ENCODE data around the gene CRIP2.

The CRIP2 gene

GRCh38 chr14:105494606-105494929 is 19.9 kb downstream of the CRIP2 start:
- Histone ChIP-seq H3K27ac (no peak overlapping the region), H3K4me1 (peaks cover 0 to 34% (median 14%) of the 10 kb centered on the region in 4 donors), H3K4me3 (no peak overlapping the region), H3K27me3 (no peaks in the 10 kb centered on the region), H3K36me3 (peaks cover 9 to 32% (median 10%) of the 10 kb centered on the region in 3 donors), H3K9me3 (no peaks in the 10 kb centered on the region)
- TF ChIP-seq CTCF (IDR thresholded peaks at IDR 0.05): no peak
- intact Hi-C loops (cut with DNase I; ENCODE audit: low total_unique reads): loop anchor here (5.0 to 10.0 kb wide), 3 partner anchors 33 to 510 kb away; partner anchors contain the start of genes BRF1, CLBA1 and TMEM121
- no peak for DNase-seq

GRCh38 chr14:105495101-105495989 is 20.7 kb downstream of the CRIP2 start:
- no peak overlapping the region for H3K27ac ChIP-seq
- H3K4me3 ChIP-seq: no peak overlapping the region
- peaks cover 0 to 28% (median 10%) of the 10 kb centered on the region in 4 donors for H3K4me1 ChIP-seq
- H3K27me3 ChIP-seq: no peaks in the 10 kb centered on the region
- no peak for TF ChIP-seq CTCF (IDR thresholded peaks at IDR 0.05)
- intact Hi-C loops (cut with DNase I; ENCODE audit: low total_unique reads): loop anchor here (10.0 kb wide), 2 partner anchors 191 to 511 kb away; partner anchors contain the start of genes BRF1 and CLBA1
- H3K36me3 ChIP-seq: peaks cover 10 to 33% (median 16%) of the 10 kb centered on the region in 3 donors
- DNase-seq: peak in 1 of 2 donors; percentile 69
- H3K9me3 ChIP-seq: no peaks in the 10 kb centered on the region

- no peak for TF ChIP-seq CTCF (IDR thresholded peaks at IDR 0.05)
- H3K27me3 ChIP-seq: no peaks in the 10 kb centered on the region
- H3K9me3 ChIP-seq: no peaks in the 10 kb centered on the region
- no peak overlapping the region for H3K4me3 ChIP-seq
- H3K4me1 ChIP-seq: peaks cover 0 to 27% (median 10%) of the 10 kb centered on the region in 4 donors
- intact Hi-C loops (cut with DNase I; ENCODE audit: low total_unique reads): loop anchor here (10.0 kb wide), 2 partner anchors 191 to 511 kb away; partner anchors contain the start of genes BRF1 and CLBA1
- H3K36me3 ChIP-seq: peaks cover 10 to 33% (median 16%) of the 10 kb centered on the region in 3 donors
- no peak overlapping the region for H3K27ac ChIP-seq
- peak in 1 of 2 donors; percentile 60 for DNase-seq
Measured at GRCh38 chr14:105495990-105496830, 21.6 kb downstream of the CRIP2 start.

GRCh38 chr14:105496831-105497591 is 22.4 kb downstream of the CRIP2 start:
- H3K9me3 ChIP-seq: no peaks in the 10 kb centered on the region
- intact Hi-C loops (cut with DNase I; ENCODE audit: low total_unique reads): loop anchor here (10.0 kb wide), 2 partner anchors 192 to 512 kb away; partner anchors contain the start of genes BRF1 and CLBA1
- H3K36me3 ChIP-seq: peaks cover 10 to 33% (median 16%) of the 10 kb centered on the region in 3 donors
- no peaks in the 10 kb centered on the region for H3K27me3 ChIP-seq
- peaks cover 0 to 19% (median 3%) of the 10 kb centered on the region in 4 donors for H3K4me1 ChIP-seq
- TF ChIP-seq CTCF (IDR thresholded peaks at IDR 0.05): no peak
- H3K4me3 ChIP-seq: no peak overlapping the region
- no peak overlapping the region for H3K27ac ChIP-seq
- peak in 1 of 2 donors; percentile 62 for DNase-seq

Data from tibial artery (tissue), 4 donors.